NB4 (cell line): Measurements from ENCODE around the gene SLC41A3.

Experiments used
- DNase-seq: peaks from one replicate; pipeline ENCODE4 v3.0.0; 2010; ENCODE audit warnings: low read depth
- H3K4me3 ChIP-seq: one replicate; pipeline ENCODE4 v1.5.1; 2011; ENCODE audit warnings: mild to moderate bottlenecking, low read depth, low read length, moderate library complexity
- MYC ChIP-seq: IDR thresholded peaks from 2 replicates; pipeline ENCODE4 v1.6.1; 2011; ENCODE audit warnings: low read depth, low read length
- POLR2A ChIP-seq: IDR thresholded peaks from 2 replicates; pipeline ENCODE4 v1.6.1; 2011; ENCODE audit warnings: mild to moderate bottlenecking; ENCODE audit not compliant: insufficient read length; ENCODE audit errors: extremely low read depth
- TF ChIP-seq, protein P1 (sequence below): IDR thresholded peaks from one replicate; pipeline ENCODE4 v1.5.1; 2012; ENCODE audit warnings: low read depth, low read length
- TF ChIP-seq, protein P2 (sequence below): IDR thresholded peaks from 2 replicates; pipeline ENCODE4 v1.6.1; 2011; ENCODE audit warnings: low read depth, low read length

The SLC41A3 gene

DNA sequence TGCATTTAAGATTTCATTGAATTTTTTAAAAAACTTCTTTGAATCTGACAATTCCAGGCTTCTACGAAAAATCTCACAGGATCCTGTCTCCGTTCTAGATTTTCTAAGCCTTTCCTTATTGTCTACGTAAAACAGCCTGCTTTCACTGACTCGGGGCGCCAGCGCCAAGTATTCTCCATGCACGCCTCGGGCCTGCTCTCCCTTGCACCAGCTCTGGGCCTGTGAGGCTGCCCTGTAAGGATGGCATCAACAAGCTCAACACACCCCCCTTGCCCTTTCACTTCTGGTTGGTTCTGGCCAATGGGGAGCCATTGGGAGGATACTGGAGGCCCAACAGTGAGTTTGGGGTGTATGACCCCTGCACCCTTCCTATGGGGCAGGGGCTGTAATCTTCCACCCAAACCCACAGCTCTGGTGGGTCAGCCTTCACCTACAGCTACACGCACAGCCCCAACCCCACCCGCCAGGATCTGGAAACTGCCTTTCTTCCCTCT, 47.8 kb downstream of the SLC41A3 start:
- DNase-seq: no peak
- TF ChIP-seq MYC (no peak), POLR2A (no peak)
- TF ChIP-seq, protein P1, sequence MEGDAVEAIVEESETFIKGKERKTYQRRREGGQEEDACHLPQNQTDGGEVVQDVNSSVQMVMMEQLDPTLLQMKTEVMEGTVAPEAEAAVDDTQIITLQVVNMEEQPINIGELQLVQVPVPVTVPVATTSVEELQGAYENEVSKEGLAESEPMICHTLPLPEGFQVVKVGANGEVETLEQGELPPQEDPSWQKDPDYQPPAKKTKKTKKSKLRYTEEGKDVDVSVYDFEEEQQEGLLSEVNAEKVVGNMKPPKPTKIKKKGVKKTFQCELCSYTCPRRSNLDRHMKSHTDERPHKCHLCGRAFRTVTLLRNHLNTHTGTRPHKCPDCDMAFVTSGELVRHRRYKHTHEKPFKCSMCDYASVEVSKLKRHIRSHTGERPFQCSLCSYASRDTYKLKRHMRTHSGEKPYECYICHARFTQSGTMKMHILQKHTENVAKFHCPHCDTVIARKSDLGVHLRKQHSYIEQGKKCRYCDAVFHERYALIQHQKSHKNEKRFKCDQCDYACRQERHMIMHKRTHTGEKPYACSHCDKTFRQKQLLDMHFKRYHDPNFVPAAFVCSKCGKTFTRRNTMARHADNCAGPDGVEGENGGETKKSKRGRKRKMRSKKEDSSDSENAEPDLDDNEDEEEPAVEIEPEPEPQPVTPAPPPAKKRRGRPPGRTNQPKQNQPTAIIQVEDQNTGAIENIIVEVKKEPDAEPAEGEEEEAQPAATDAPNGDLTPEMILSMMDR: no peak
- TF ChIP-seq, protein P2, sequence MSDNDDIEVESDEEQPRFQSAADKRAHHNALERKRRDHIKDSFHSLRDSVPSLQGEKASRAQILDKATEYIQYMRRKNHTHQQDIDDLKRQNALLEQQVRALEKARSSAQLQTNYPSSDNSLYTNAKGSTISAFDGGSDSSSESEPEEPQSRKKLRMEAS: no peak
- no peak overlapping the region for H3K4me3 ChIP-seq

DNA sequence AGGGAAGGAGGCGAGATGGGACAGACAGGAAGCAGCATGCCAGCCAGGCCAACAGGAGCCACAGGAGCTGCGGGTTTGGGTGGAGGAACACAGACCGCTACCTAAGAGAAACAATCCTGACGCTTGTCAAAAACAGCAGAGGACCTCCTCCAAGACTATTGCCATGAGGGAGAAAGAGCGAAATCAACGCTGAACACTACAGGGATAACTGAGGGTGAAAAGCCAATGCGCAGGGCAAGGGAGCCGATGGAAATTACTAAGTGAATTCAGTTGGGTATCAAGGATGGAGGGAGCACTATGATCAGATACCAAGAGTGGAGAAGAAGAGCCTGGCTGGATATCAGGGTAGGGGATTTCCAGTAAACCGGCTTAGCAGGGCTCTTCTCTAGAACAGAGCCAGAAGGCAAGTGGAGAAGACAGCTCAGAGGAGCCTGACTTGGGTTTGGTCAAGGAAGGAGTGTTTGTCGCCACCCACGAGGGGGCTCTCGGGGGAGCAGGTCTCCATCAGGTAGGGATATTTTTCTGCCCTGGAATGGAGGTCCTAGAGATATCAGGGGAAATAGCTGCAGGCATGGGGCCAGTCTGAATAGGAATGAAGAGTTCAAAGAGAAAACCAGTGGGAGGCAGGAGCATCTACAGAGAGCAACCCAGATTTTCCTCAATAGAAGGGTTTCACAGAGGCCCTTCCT, 48.4 kb downstream of the SLC41A3 start:
- H3K4me3 ChIP-seq: no peak overlapping the region
- no peak for DNase-seq
- TF ChIP-seq, protein P2: no peak
- TF ChIP-seq, protein P1: no peak
- TF ChIP-seq MYC (no peak), POLR2A (no peak)

DNA sequence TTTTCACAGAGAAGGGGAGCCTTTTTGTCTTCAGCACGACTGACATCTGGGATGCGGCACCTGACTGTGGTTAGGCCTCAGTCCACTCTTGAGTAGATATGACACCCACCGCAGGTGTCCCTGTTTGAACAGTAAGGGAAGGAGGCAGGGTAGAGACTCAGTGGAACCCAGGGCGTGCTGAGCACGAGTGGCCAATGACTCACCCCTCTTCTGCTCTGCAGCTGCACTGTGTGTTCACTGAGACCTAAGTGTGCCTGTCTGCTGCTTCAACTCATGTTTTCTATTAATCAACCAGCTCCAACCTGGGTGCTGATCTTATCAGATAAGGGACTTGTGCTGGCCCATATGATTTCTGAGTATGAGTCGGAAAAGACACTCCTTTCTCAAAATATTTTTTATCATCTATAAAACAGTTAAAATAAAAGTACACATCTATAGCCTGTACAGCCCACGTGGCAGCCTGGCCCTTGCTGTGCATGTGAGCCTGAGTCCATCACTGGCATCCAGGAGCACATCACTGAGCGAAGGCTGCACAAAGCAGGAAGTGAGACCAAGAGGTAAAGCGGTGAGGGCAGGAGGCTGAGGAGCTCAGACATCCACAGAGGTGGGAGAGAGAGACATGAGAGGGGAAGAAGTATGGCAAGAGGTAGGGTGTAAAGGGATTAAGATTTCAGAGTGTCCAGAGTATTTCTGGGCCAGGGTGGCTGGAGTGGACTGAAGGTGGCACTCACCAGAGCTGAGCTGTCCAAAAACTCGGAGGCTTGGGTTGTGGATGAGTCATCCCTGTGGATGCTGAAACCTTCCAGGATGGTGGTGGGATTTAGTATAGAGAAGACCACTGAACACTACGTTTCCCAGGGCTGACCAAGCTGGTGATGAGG, 49.2 kb downstream of the SLC41A3 start:
- no peak overlapping the region for H3K4me3 ChIP-seq
- TF ChIP-seq, protein P2: no peak
- TF ChIP-seq MYC: no peak
- DNase-seq: no peak

DNA sequence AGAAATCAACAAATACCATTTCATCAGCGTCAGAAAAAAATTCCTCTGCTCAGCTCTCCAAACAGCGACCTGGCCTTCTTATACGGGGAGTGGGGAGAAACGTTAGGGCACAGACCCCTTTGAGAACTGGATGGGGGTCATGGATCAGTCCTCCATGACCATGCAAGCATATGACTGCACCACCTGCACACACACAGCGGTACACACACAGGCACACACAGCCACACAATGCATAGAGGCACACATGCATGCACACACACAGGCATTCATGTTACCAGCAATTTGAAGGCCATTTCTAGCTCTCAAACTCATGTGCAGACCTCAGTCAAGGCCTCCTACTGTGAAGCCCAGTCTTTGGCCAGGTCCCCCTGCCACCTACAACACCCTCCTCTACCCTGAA, 50.2 kb downstream of the SLC41A3 start:
- DNase-seq: no peak
- TF ChIP-seq, protein P1: no peak
- TF ChIP-seq MYC: no peak
- TF ChIP-seq, protein P2: no peak
- TF ChIP-seq POLR2A: no peak
- no peak overlapping the region for H3K4me3 ChIP-seq

DNA sequence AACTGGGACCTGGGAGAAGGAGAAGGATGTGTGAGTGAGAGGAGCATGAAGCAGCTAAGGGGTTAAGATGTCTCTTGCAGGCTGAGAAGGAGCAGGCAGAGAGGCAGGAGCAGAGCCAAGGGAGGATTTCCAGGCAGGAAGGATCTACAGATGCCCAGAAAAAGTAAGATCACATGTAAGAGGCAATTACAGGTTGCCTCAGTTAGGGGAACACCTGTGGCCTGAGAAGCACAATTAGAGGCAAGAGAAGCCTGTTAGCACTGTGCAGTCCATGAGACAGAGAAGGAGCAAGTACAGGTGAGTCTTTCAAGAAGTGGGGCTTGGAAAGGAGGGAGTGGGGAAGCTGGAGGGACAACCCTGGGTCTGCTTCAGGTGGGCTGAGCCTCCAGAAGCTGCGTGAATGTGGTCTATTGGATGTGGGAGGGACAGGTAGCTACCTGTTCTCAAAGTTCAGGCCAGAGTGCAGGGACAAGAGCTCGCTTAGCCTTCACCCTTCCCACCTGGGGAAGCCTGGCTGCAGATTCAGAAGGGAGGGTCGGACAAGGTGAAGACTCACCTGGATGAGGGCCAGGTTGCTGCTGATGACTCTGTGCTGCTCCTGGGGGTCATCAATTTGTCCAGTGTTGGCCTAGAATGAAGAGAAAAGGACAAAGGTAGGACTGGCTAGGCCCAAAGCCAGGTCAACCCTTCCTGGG, 50.7 kb downstream of the SLC41A3 start:
- TF ChIP-seq, protein P1: no peak
- TF ChIP-seq MYC (no peak), POLR2A (no peak)
- TF ChIP-seq, protein P2: no peak
- no peak for DNase-seq
- no peak overlapping the region for H3K4me3 ChIP-seq
